ENCODE results near the gene NID1. TPM values are rescaled to one million over a fixed set of nuclear protein-coding genes. Genes with fewer than 3 reads are reported as not detected.

The NID1 gene
- total and polyA plus RNA-seq, 12 donors, result 26.0 to 216 (median 82.5) TPM

DNA sequence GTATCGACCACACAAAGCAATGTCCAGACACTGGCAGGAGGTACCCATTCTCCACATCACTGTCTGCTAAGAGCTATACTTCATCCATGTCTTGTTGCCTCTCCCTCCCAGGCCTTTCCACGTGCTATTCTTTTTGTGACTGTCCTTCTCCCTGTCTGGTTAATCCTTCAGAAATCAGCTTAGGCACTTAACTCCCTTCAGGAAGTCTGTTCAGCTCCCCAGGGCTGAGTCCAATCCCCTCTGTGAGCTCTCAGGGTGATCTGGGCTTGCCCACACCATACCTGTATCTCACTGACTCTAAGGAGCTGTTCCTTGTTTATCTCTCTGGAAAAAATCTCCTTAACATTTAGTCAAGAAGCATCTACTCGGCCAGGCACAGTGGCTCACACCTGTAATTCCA is 69.4 kb downstream of the NID1 start:
- peak overlapping the region in 1 of 5 donors; percentile 46 for H3K27ac ChIP-seq
- DNase-seq, result no peak
- no peaks in the 10 kb centered on the region for H3K4me1 ChIP-seq (replicated peaks in 1 of 2)
- no peak overlapping the region for H3K4me3 ChIP-seq
- 83 to 87% (median 84%) methylated on average over 3 of the region's 3 CpGs for WGBS, 4 donors
- no peaks in the 10 kb centered on the region for H3K9me3 ChIP-seq (replicated peaks in 1 of 3)
- no peak for TF ChIP-seq CTCF (IDR thresholded peaks at IDR 0.05)
- TF ChIP-seq POLR2A (IDR thresholded peaks at IDR 0.05), result no peak
- H3K27me3 ChIP-seq, result no peaks in the 10 kb centered on the region
- peaks cover 0 to 19% of the 10 kb centered on the region in 2 donors for H3K36me3 ChIP-seq (replicated peaks in 1 of 2)
- intact Hi-C loops (cut with DNase I), result no loop called here

DNA sequence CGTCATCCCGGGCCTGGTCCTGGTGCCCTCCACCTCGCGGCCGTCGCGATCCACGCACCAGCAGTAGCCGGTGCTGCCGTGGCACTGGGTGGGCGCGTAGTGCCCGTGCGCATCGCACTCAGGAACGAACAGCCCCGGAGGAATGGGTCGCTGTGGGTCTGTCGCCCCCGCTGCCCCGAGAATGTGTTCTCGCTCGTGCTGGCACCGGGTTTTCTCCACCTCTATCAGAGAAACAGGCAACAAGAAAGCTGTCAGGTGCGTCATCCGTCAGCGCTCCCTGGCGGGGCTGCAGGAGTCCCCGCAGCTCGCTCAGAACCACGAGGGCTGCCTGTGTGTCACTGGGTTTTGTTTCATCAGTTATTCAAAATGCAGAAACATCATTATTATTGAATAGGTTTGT is 71.2 kb downstream of the NID1 start:
- Histone ChIP-seq H3K4me1 (replicated peaks in 1 of 2) (no peaks in the 10 kb centered on the region), H3K9me3 (replicated peaks in 1 of 3) (peaks cover 0 to 3% (median 0%) of the 10 kb centered on the region in 3 donors), H3K4me3 (no peak overlapping the region), H3K27ac (no peak overlapping the region), H3K27me3 (no peaks in the 10 kb centered on the region), H3K36me3 (replicated peaks in 1 of 2) (peaks cover 0 to 27% of the 10 kb centered on the region in 2 donors)
- intact Hi-C loops (cut with DNase I), result no loop called here
- no peak for DNase-seq
- 94 to 97% (median 96%) methylated on average over 17 to 31 of the region's 31 CpGs for WGBS, 4 donors
- no peak for TF ChIP-seq POLR2A (IDR thresholded peaks at IDR 0.05)
- TF ChIP-seq CTCF (IDR thresholded peaks at IDR 0.05), result no peak

DNA sequence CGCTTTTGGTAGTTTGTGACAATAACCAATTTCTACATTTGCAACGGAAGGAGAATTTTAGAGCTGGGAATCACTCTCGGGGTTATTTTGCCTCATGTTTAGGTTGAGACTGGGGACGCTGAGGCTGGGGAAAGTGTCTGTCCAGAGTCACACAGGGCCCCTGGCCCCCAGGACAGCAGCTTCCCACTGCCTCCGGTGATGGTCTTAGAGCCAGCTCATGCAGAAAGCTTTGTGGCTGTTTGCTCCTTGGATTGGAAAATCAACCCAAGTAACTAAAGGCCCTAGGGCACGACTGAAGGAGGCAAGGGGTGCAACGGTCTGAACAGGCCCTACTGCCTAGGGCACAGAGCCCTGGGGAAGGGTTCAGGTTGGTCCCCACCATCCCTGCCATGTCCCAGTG is 72.0 kb downstream of the NID1 start:
- no peak for DNase-seq
- Histone ChIP-seq H3K9me3 (replicated peaks in 1 of 3) (peaks cover 0 to 3% (median 0%) of the 10 kb centered on the region in 3 donors), H3K27me3 (no peaks in the 10 kb centered on the region), H3K4me3 (no peak overlapping the region), H3K4me1 (replicated peaks in 1 of 2) (no peaks in the 10 kb centered on the region), H3K36me3 (replicated peaks in 1 of 2) (peaks cover 0 to 27% of the 10 kb centered on the region in 2 donors), H3K27ac (peak overlapping the region in 1 of 5 donors; percentile 20)
- TF ChIP-seq POLR2A (IDR thresholded peaks at IDR 0.05) (no peak), CTCF (IDR thresholded peaks at IDR 0.05) (no peak)
- intact Hi-C loops (cut with DNase I), result no loop called here
- WGBS, 4 donors, result 84 to 93% (median 90%) methylated on average over 5 to 7 of the region's 7 CpGs

GRCh38 chr1:235992346-235992745 is 72.5 kb downstream of the NID1 start:
- peaks cover 0 to 3% (median 0%) of the 10 kb centered on the region in 3 donors for H3K9me3 ChIP-seq (replicated peaks in 1 of 3)
- peaks cover 0 to 27% of the 10 kb centered on the region in 2 donors for H3K36me3 ChIP-seq (replicated peaks in 1 of 2)
- 83 to 94% (median 89%) methylated on average over 13 of the region's 13 CpGs for WGBS, 4 donors
- no peak for DNase-seq
- no peaks in the 10 kb centered on the region for H3K4me1 ChIP-seq (replicated peaks in 1 of 2)
- H3K27me3 ChIP-seq, result no peaks in the 10 kb centered on the region
- intact Hi-C loops (cut with DNase I), result no loop called here
- no peak overlapping the region for H3K4me3 ChIP-seq
- TF ChIP-seq POLR2A (IDR thresholded peaks at IDR 0.05) (no peak), CTCF (IDR thresholded peaks at IDR 0.05) (no peak)
- H3K27ac ChIP-seq, result no peak overlapping the region
